Effector CD8-positive, alpha-beta T cell (primary cell): ENCODE measurements around the gene ADGRE2.
"Not testable (repeated sequence)": the region's sequence is repeated elsewhere in the genome, so short reads cannot be mapped to it uniquely, and the experiment has no call there.

Experiments used
- DNase-seq: peaks from one replicate; lab custom pipeline; 2025; lab: John Stamatoyannopoulos, UW

The ADGRE2 gene

DNA sequence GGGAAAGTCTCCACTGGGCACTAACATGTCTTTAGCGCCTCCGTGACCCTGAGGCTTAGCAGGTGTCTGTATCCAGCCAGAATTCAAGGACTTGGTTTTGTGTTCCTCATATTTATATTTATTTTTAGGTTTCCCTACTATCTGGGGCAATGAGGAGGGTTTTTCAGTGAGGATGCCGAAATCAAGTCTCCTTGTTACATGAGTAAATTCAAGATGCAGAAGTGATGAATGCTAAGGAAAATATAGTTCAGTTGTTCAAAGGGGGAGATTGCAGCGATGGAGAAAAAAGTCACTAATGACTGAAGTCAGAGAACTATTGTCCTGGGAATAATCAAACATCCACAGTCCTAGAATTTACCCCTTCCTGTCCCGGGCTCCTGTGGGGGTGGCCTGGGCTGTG lies 791 bp upstream of the ADGRE2 start:
- no peak for DNase-seq

DNA sequence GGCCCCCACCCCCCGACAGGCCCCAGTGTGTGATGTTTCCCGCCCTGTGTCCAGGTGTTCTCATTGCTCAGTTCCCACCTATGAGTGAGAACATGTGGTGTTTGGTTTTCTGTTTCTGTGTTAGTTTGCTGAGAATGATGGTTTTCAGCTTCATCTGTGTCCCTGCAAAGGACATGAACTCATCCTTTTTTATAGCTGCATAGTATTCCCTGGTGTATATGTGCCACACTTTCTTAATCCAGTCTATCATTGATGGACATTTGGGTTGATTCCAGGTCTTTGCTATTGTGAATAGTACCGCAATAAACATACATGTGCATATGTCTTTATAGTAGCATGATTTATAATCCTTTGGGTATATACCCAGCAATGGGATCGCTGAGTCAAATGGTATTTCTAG lies 715 bp downstream of the ADGRE2 start:
- not testable (repeated sequence) for DNase-seq

DNA sequence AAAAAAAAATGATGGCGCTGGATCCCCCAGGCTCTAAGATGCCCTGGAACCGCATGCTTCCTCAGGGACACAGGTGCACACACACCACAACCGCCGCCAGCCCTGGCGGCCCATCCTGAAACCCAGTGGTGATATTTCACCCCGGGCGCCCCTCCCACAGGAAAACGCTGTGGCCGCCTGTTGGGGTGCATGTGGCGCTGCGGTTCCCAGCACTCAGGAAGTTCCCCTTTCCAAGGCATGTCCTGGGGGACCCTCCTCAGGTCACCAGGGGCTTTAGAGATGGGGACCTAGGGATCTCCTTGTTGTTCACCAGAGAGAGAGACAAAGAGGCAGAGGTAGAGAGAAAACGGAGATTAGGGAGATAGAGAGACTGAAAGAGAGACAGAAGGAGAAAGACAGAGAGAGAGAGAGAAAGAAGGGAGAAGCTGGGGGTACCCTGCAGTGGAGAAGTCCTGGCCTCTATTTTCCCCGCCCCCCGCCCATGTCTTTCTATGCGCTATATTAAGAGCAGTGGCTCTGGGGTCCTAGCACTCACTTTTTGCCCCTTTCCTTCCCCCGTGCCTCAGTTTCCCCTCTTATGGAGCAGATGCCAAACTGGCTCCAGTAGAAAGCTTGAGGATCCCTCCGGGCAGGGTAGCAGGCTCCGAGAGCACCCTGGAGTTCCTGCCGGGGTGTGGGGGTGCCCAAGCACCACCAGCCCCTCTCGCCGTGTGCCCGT lies 2.3 kb downstream of the ADGRE2 start:
- no peak for DNase-seq

DNA sequence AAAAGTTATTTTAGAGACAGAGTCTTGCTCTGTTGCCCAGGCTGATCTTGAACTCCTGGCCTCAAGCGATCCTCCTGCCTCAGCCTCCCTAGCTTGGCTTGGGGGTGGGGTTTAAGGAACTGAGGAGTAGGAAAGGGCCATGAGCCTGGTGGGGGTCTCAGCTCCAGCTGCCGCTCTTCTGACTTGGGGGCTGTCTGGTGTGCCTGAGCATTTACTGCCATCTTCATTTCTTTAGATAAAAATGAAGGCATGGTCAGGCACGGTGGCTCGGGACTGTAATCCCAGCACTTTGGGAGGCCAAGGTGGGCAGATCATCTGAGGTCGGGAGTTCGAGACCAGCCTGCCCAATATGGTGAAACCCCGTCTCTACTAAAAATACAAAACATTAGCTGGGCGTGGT lies 3.0 kb downstream of the ADGRE2 start:
- DNase-seq, result not testable (repeated sequence)

GRCh38 chr19:14774373-14774772 lies 4.0 kb downstream of the ADGRE2 start:
- DNase-seq, result no peak

DNA sequence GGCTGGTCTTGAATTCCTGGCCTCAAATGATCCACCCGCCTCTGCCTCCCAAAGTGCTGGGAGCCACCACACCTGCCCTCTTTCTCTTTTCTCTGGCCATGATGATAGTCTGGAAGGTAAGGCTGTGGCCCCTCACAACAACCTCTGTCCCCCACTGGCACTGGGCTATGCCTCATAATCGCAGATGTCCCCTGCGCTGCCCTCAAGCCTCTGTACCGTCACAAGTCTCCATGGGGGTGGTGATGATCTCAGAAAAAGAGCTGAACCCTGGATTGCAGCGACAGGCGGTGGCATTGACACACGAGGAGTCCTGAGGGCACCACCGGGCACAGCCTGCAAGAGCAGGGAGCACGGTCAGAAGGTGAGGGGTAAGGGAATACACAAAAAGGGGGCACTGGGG lies 4.6 kb downstream of the ADGRE2 start:
- not testable (repeated sequence) for DNase-seq

GRCh38 chr19:14772995-14773394 lies 5.4 kb downstream of the ADGRE2 start:
- no peak for DNase-seq

GRCh38 chr19:14772467-14772866 lies 5.9 kb downstream of the ADGRE2 start:
- no peak for DNase-seq

- no peak for DNase-seq
These were observed 7.2 kb downstream of the ADGRE2 start for GRCh38 chr19:14770944-14771839.

DNA sequence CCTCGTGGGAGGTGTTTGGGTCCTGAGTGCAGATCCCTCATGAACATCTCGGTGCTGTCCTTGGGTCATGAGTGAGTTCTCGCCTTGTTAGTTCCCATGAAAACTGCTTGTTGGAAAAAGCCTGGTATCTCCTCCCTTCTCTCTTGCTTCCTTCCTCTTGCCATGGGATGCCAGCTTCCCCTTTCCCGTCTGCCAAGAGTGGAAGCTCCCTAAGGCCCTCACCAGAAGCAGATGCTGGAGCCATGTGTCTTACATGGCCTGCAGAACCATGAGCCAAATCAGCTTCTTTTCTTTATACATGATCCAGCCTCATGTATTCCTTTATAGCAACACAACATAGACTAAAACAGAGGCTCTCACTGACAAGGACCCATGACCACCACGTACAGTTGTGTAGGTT lies 8.2 kb downstream of the ADGRE2 start:
- DNase-seq, result no peak

GRCh38 chr19:14769201-14769600 lies 9.2 kb downstream of the ADGRE2 start:
- DNase-seq, result no peak

DNA sequence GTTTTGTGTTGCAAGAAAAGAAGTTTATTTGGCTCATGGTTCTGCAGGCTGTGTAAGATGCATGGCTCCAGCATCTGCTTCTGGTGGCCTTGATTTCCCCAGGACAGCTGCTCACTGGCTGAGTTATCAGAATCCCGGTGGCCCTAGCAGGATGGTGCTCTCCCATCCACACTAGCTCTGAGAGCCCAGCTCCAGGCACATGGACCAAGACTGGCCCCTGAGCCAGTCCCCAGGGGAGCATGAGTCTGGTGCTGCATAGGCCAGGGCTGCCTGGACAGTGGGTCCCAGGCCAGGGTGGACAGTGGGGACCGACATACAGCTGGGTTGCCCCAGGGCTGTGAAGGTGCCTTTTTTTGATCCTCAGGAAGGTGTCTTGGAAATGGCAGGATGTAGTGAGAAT lies 10.4 kb downstream of the ADGRE2 start:
- no peak for DNase-seq

GRCh38 chr19:14767466-14767971 lies 10.8 kb downstream of the ADGRE2 start:
- DNase-seq, result no peak

GRCh38 chr19:14765841-14766240 lies 12.5 kb downstream of the ADGRE2 start:
- not testable (repeated sequence) for DNase-seq

GRCh38 chr19:14765403-14765802 lies 13.0 kb downstream of the ADGRE2 start:
- DNase-seq, result not testable (repeated sequence)

DNA sequence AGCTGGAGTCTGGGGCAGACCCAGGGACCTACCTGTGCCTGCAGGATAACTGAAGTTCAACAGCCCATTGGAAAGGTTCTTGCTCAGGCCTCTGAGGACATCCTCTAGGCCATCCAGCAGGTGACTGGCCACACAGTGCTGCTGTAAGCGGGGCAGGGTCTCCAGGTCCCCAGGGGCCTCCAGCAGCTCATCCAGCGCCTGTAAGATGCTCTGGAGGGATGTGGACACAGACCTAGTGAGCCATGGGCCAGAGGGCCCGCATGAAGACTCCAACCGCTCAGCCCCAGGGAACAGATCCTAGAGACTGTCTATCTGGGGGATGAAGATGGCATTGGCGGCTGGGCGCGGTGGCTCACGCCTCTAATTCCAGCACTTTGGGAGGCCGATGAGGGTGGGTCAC lies 14.0 kb downstream of the ADGRE2 start:
- no peak for DNase-seq

- no peak for DNase-seq
These were observed 14.7 kb downstream of the ADGRE2 start for GRCh38 chr19:14763497-14764145.

DNA sequence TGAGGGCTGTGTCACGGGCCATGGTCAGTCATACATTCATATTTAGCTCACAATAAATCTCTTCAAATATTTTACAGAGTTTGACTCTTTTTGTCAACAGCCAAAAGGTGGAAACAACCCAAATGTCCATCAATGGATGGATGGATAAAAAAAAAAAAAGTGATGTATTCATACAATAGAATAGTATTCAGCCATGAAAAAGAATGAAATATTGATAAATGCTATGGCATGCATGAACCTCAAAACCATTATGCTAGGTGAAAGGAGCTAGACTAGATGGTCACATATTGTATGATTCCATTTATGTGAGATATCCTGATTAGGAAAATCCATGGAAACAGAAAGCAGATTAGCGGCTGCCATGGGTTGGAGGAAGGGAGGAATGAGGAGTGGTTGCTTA lies 16.2 kb downstream of the ADGRE2 start:
- DNase-seq, result no peak

- DNase-seq, result no peak
These were observed 16.8 kb downstream of the ADGRE2 start for GRCh38 chr19:14761607-14762006.

- DNase-seq, result no peak
These were observed 19.5 kb downstream of the ADGRE2 start for GRCh38 chr19:14758816-14759215.

DNA sequence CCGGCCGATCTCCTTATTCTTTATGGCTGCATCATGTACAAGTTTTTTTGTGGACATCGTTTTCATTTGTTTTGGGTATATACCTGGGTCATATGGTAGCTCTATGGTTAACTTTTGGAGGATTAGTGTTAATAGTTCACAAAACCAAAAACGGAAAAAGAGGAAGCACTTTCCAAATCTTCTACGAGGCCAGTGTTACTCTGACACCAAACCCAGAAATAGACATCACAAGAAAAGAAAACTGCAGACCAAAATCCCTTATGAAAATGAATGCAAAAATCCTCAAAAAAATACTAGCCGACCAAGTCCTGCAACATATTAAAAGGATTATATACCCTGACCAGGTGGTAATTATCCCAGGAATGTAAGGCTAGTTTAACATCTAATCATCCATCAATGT lies 29.8 kb downstream of the ADGRE2 start:
- no peak for DNase-seq

DNA sequence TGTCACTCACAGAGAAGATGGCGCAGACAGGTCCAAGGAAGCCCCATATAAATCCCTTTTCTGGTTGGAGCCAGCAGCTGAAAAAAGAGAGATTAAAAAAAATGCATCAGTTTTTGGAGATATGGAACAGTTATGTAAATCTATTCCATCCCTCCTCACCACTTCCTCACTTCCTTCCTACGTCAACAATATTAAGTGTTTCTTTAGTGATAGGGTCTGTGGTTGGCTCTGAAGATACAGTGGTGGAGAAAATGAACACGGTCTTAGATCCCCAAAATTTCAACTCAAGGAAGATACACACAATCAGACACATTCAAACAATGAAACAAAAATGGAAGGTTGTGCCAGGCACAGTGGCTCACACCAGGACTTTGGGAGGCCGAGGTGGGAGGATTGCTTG lies 31.5 kb downstream of the ADGRE2 start:
- DNase-seq, result no peak

- no peak for DNase-seq
These were observed 42.4 kb downstream of the ADGRE2 start for GRCh38 chr19:14735915-14736314.
